Jurkat, Clone E6-1 (cell line): Measurements from ENCODE around the gene ETV6.

ENCODE experiments used
- DNase-seq: peaks from one replicate; pipeline ENCODE4 v3.0.0-alpha.2; 2011; ENCODE audit warnings: low read depth, low spot score
- H3K4me3 ChIP-seq: 2 replicates; pipeline ENCODE4 v1.5.1; 2011; ENCODE audit warnings: mild to moderate bottlenecking, low read length, control low read depth, moderate library complexity

The ETV6 gene

DNA sequence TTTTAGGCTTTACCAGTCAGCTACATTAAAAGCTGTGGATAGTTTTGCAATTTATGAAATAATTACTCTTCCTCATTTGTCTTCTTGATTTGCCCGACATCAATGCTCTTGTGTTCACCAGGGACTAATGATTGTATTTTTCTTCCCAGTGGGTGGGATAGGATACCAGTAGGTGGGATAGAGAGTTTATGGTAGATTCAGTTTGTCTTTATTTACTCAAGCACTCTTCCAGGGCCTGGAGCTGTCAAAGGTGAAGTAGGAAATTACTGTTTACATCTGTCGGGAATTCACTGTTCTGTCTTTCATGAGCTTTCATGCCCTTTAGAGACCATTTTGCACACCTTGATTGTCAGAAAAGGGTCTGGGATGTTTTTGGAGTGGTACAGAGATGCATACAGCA lies 36.6 kb downstream of the ETV6 start:
- no peak for DNase-seq
- H3K4me3 ChIP-seq: no peak overlapping the region

DNA sequence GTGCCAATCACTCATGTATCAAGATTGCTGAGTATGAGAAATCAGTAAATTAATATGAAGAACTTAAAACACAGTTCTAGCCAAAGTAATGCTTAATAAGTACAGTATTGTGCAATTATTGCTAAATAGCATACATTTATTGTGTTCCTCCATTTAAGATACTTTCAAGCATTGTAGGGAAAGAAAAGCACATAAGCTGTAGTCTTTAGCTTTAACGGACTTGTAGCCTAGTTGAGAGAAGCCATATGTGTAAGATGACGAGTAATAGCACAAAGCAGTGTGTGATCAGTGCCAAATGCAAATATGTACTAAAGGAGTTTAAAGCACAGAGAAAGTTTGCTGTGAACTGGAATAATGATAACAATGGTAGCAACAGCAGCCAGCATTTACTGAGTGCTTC lies 38.1 kb downstream of the ETV6 start:
- no peak overlapping the region for H3K4me3 ChIP-seq
- no peak for DNase-seq

GRCh38 chr12:11688379-11688778 lies 38.9 kb downstream of the ETV6 start:
- H3K4me3 ChIP-seq: no peak overlapping the region
- DNase-seq: no peak

GRCh38 chr12:11688831-11689230 lies 39.4 kb downstream of the ETV6 start:
- DNase-seq: no peak
- no peak overlapping the region for H3K4me3 ChIP-seq

DNA sequence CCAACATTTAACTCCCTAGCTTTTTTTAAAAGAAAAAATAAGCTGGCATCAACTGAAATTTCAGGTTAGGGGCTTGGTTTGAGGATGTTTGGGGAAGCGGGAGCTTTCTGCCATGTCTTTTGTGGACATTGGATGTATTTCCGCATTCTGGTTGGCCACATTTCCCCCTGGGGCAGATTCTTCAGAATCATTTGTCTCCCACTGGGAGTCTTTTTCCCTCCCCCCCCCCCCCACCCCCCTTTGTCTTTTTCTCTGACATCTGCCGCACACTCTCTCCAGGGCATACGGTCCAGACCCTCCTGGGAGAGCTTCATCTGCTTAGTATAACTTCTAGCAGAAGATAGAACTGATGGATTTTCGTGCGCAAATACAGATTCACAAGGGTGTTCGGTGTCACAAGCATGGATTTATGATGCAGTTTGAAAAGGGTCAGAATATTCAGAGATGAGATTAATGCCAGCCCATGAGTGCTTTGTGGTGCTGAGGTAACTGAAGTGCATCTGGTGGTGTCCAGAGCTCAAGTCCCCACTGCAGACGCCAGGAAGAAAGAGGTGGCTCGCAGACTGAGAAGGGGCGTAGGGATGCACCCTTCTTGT lies 40.2 kb downstream of the ETV6 start:
- no peak overlapping the region for H3K4me3 ChIP-seq
- DNase-seq: no peak

DNA sequence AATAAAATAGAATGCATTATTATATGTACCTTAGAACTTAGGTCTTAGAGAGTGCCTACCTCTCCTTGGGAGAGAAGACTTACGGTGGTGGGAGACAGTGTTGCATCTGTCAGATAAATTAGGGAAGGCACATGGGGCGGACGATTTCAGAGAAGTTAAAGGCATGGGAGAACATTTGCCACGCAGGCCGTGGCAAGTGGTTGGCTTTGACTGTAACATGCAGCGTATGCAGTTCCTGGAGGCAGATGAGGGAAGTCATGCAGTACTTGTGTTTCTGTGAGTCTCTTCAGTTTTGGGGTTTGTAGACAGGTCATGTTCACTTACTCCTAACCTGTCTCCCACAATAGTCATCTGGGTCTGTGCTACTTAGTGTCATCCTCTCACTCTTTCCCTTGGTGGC lies 43.6 kb downstream of the ETV6 start:
- no peak overlapping the region for H3K4me3 ChIP-seq
- no peak for DNase-seq

- DNase-seq: no peak
- H3K4me3 ChIP-seq: no peak overlapping the region
Measured at GRCh38 chr12:11693601-11694000, 44.1 kb downstream of the ETV6 start.

DNA sequence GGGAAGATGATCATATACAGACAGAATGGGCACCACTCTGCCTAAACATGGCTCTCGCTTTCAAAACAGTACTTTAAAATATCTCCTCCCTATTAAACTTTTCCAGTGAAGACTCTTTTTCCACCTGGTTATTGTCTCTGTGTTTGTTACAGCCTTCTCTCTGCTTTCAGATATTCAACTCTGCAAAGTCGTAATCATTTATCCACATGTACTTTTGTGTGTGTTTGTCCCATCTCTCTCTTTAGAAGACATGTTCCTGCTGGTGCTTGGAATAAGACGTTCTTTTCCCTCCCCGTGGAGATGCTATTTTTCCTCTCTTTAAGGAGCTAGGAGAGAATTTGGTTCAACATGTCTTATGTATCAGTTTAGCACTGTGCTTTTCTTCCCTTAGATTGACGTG lies 45.1 kb downstream of the ETV6 start:
- H3K4me3 ChIP-seq: no peak overlapping the region
- no peak for DNase-seq

DNA sequence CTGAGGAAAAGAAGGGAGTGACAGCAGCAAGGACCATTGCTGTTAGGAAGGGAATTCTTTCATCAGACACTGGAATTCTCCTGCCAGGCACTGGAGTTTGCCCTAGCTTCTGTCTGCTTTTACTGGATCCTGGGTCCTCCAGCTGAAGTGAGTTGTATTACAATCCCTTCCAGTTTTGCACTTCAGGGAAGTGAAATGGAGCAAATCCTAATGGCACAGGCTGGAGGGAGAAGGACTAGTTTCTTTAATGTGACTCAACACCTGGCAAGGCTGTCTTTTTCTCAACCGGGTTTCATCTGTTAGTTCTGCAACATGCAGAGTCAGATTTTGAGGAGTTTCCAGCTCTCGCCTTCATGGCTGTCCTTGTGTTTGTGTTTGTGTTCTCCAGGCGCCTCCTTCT lies 45.8 kb downstream of the ETV6 start:
- H3K4me3 ChIP-seq: no peak overlapping the region
- DNase-seq: no peak

GRCh38 chr12:11696084-11696483 lies 46.6 kb downstream of the ETV6 start:
- H3K4me3 ChIP-seq: no peak overlapping the region
- DNase-seq: no peak

- no peak overlapping the region for H3K4me3 ChIP-seq
- no peak for DNase-seq
Measured at GRCh38 chr12:11697131-11697530, 47.7 kb downstream of the ETV6 start.

DNA sequence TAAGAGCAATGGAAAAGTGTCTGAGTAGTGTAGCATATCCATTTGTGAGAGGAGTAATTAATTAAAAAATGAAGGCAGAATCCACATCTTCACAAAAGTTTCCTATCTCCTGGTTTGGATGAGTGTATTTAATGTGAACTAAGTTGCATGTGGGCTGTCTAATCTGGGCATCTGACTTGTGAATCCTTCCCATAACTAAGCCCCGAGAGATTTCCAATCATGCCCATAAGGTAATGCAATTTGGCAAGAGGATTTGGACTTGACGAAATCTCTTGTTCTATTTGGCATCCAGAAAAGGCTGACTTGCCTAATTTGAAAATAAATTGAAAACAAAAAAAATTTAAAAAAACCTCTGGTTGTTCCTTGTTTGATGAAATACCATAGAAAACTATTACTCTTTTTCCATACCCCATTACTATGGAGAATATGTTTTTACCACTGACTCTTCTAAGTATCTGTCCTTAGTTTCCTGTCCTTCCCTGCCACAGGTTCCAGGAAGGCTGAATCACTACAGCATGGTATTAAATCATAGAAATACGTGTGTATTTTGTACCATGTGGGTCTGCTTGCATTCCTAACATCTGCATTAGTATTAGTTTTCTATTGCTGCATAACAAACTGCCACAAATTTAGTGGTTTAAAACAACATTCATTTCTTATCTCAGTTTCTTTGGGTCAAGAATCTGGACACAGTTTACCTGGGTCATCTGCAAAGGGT lies 48.4 kb downstream of the ETV6 start:
- DNase-seq: no peak
- H3K4me3 ChIP-seq: no peak overlapping the region

GRCh38 chr12:11698729-11699128 lies 49.3 kb downstream of the ETV6 start:
- no peak for DNase-seq
- H3K4me3 ChIP-seq: no peak overlapping the region

- no peak for DNase-seq
- no peak overlapping the region for H3K4me3 ChIP-seq
Measured at GRCh38 chr12:11701433-11701832, 52.0 kb downstream of the ETV6 start.

DNA sequence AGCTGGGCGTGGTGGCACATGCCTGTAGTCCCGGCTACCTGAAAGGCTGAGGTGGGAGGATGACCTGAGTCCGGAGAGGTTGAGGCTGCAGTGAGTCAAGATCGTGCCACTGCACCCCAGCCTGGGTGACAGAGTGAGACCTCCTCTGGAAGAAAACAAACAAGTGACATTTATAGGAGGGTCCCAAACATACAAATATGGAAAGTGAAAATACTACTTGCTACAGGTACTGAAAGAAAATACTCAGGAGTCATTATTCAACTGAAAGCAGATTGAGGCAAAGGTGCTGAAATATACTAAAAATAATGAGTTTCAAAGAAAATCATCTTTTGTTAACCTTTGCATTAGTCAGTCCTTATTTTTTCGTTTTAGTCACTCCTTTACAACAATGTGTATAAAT lies 53.5 kb downstream of the ETV6 start:
- DNase-seq: no peak
- no peak overlapping the region for H3K4me3 ChIP-seq

DNA sequence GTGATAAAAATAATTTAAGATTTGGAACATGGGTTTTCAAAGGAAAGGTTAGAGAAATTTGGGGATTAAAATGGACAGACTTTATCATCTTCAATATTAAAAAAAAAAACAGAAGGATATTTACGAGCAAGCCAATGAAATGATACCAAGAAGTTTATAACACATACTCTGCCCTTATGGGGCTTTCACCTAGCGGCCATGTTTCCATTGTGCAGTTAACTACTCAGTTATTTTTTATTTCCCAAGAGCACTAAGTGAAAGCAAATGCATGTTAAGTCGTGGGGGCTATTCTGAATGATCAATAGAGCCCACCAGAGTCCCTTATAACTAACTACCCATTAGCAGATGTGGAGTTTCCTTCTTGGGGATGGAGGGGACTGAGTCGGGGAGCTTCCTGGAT lies 53.9 kb downstream of the ETV6 start:
- no peak for DNase-seq
- H3K4me3 ChIP-seq: no peak overlapping the region

DNA sequence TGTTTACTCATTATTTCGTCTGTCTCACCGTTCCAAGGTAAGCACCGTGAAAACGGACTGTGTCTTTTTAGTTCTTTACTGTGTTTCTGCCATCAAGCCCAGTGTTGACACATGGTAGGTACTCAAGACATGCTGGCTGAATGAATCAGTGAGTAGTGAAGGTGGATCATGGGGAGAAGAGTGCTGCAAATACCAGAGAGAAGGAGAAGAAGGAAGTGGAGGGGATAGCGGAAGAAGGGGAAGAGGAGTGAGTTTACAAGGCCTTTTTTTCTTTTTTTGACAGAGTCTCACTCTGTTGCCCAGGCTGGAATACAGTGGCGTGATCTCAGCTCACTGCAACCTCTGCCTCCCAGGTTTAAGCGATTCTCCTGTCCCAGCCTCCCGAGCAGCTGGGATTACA lies 54.6 kb downstream of the ETV6 start:
- DNase-seq: no peak
- H3K4me3 ChIP-seq: no peak overlapping the region

DNA sequence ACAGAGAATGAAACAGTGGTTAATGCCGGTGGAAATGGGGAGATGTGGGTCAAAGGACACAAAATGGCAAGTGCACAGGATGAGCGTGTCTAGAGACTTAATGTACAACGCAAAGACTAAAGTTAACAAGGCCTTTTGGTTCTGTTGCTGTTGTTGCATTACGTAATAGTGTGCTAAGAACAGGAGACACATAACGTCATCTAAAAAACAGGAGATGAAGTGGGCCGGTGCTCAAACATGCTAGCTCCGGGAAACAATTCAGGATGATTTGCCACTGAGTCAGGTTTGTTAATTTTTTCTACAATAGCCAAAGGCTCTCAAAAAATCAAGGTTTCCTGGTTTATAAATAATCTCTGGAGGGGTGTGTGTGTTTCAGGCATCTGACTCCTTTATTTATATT lies 55.5 kb downstream of the ETV6 start:
- H3K4me3 ChIP-seq: no peak overlapping the region
- no peak for DNase-seq

- no peak for DNase-seq
Measured at GRCh38 chr12:11706509-11707379, 57.3 kb downstream of the ETV6 start.

DNA sequence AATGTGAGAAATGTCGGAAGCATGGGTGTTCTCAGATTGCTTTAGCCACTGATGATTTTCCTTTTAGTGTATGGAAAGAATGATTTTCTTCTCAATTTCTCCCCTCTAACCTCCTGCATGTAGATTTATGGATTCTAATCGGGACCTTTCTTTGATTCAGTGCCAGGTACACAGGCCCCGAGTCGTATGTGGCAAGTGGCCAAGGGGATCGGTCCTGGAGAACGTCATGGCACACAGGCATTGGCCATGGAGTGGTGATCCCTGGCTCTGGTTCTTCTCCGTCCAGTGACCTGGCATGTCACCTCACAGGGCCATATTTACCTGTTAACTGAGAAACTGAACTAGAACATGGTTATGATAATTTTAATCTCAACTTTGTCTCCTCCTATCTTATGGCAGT lies 58.1 kb downstream of the ETV6 start:
- no peak overlapping the region for H3K4me3 ChIP-seq
- DNase-seq: no peak

More at GRCh38 chr12:11706509-11707379, 57.3 kb downstream of the ETV6 start:
- no peak overlapping the region for H3K4me3 ChIP-seq
